HepG2 (cell line): Measurements from ENCODE around the gene SLC38A4. TPM values are rescaled to one million over a fixed set of nuclear protein-coding genes. Genes with fewer than 3 reads are reported as not detected.

Source experiments
- CENPT ChIP-seq: sonication (generic); formaldehyde crosslinking; IDR thresholded peaks from 2 replicates; pipeline ENCODE4 v1.8.0; 2022; ENCODE audit warnings: low read depth, mild to moderate bottlenecking, moderate library complexity, missing genetic modification reagents
- CREB1 ChIP-seq, 2 experiments: fragments of 450-650 bp in 1 of 2; IDR thresholded peaks; 2 replicates each; pipeline ENCODE4 v1.6.1; 2016 to 2017; ENCODE audit warnings: control low read depth in 1 of 2, mild to moderate bottlenecking in 1 of 2, missing compliant biosample characterization in 1 of 2, missing genetic modification characterization in 1 of 2
- CSRNP2 ChIP-seq: sonication (generic); formaldehyde crosslinking; conservative IDR thresholded peaks from 2 replicates; pipeline ENCODE4 v1.8.0; 2022; ENCODE audit warnings: low read depth, missing genetic modification reagents
- PPARG ChIP-seq: conservative IDR thresholded peaks from 2 replicates; pipeline ENCODE4 v1.6.1; 2016; ENCODE audit warnings: missing biosample characterization, missing genetic modification reagents
- SALL1 ChIP-seq: sonication (generic); formaldehyde crosslinking; IDR thresholded peaks from 2 replicates; pipeline ENCODE4 v1.8.0; 2022; ENCODE audit warnings: mild to moderate bottlenecking, missing genetic modification reagents
- SMYD3 ChIP-seq: sonication (generic); formaldehyde crosslinking; IDR thresholded peaks from 2 replicates; pipeline ENCODE4 v1.8.1; 2023; ENCODE audit warnings: mild to moderate bottlenecking, missing genetic modification reagents
- ZNF546 ChIP-seq: sonication (generic); formaldehyde crosslinking; conservative IDR thresholded peaks from 2 replicates; pipeline ENCODE4 v1.8.1; 2023; ENCODE audit warnings: mild to moderate bottlenecking, missing genetic modification reagents
- ZNF703 ChIP-seq: sonication (generic); formaldehyde crosslinking; IDR thresholded peaks from 2 replicates; pipeline ENCODE4 v1.5.1; 2020; ENCODE audit warnings: missing genetic modification reagents, mild to moderate bottlenecking, moderate library complexity, borderline replicate concordance
- ZNF776 ChIP-seq: sonication (generic); formaldehyde crosslinking; IDR thresholded peaks from 2 replicates; pipeline ENCODE4 v1.4.0; 2020; ENCODE audit warnings: mild to moderate bottlenecking, missing genetic modification reagents
- polyA plus RNA-seq, 8 experiments: library from polyadenylated mRNA; depleted of rRNA in 3 of 8; stranded (reverse) in 7 of 8; unstranded in 1 of 8; fragments of >200 nt; fragmentation: Illumina TruSeq in 4 of 8; extraction: Trizol in 4 of 8; gene quantifications; 2 replicates each; pipeline versions ENCODE4 v1.2.1 to v1.2.3, GENCODE V29; 2011 to 2016; ENCODE audit warnings: low read depth in 4 of 8, missing spikeins in 1 of 8, mixed read lengths in 1 of 8; ENCODE audit not compliant: insufficient read depth in 1 of 8
- total RNA-seq, 5 experiments: library from RNA; depleted of rRNA; stranded (reverse); fragments of >200 nt; fragmentation: Illumina TruSeq; extraction: Trizol; gene quantifications; 2 replicates each; pipeline ENCODE4 v1.2.3, GENCODE V29; 2016; ENCODE audit warnings: low read depth in 1 of 5
- TF ChIP-seq, protein P1 (sequence below): sonication (generic); formaldehyde crosslinking; IDR thresholded peaks from 2 replicates; pipeline ENCODE4 v1.5.1; 2020; ENCODE audit warnings: mild to moderate bottlenecking, missing genetic modification reagents, moderate library complexity
- TF ChIP-seq, protein P2 (sequence below): sonication (generic); formaldehyde crosslinking; IDR thresholded peaks from 2 replicates; pipeline ENCODE4 v1.4.0; 2020; ENCODE audit warnings: low read depth, missing genetic modification reagents
- TF ChIP-seq, protein P3 (sequence below): IDR thresholded peaks from 2 replicates; pipeline ENCODE4 v1.6.1; 2016; ENCODE audit warnings: low read depth, control low read depth
- TF ChIP-seq, protein P4 (sequence below): sonication (generic); formaldehyde crosslinking; IDR thresholded peaks from 2 replicates; pipeline ENCODE4 v1.4.0; 2020; ENCODE audit warnings: missing genetic modification reagents
- TF ChIP-seq, protein P5 (sequence below): sonication (generic); formaldehyde crosslinking; IDR thresholded peaks from 2 replicates; pipeline ENCODE4 v1.5.1; 2020; ENCODE audit warnings: missing genetic modification reagents, mild to moderate bottlenecking, borderline replicate concordance

SLC38A4 gene
- total and polyA plus RNA-seq, 2 of the 13 experiments (the other 11 are each of a cell fraction or from before 2014, with no cell fraction given) = 3.5 to 5.2 TPM

GRCh38 chr12:46798056-46798455, 27.7 kb downstream of the SLC38A4 start (continued):
- no peak for TF ChIP-seq SMYD3
- TF ChIP-seq ZNF703 (CRISPR knock-in tag) = no peak
- TF ChIP-seq ZNF546 (CRISPR knock-in tag) = no peak
- TF ChIP-seq, protein P1, sequence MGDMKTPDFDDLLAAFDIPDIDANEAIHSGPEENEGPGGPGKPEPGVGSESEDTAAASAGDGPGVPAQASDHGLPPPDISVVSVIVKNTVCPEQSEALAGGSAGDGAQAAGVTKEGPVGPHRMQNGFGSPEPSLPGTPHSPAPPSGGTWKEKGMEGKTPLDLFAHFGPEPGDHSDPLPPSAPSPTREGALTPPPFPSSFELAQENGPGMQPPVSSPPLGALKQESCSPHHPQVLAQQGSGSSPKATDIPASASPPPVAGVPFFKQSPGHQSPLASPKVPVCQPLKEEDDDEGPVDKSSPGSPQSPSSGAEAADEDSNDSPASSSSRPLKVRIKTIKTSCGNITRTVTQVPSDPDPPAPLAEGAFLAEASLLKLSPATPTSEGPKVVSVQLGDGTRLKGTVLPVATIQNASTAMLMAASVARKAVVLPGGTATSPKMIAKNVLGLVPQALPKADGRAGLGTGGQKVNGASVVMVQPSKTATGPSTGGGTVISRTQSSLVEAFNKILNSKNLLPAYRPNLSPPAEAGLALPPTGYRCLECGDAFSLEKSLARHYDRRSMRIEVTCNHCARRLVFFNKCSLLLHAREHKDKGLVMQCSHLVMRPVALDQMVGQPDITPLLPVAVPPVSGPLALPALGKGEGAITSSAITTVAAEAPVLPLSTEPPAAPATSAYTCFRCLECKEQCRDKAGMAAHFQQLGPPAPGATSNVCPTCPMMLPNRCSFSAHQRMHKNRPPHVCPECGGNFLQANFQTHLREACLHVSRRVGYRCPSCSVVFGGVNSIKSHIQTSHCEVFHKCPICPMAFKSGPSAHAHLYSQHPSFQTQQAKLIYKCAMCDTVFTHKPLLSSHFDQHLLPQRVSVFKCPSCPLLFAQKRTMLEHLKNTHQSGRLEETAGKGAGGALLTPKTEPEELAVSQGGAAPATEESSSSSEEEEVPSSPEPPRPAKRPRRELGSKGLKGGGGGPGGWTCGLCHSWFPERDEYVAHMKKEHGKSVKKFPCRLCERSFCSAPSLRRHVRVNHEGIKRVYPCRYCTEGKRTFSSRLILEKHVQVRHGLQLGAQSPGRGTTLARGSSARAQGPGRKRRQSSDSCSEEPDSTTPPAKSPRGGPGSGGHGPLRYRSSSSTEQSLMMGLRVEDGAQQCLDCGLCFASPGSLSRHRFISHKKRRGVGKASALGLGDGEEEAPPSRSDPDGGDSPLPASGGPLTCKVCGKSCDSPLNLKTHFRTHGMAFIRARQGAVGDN (CRISPR knock-in tag) = no peak
- TF ChIP-seq CSRNP2 (CRISPR knock-in tag) = no peak
- no peak for TF ChIP-seq ZNF776 (CRISPR knock-in tag)
- TF ChIP-seq, protein P2, sequence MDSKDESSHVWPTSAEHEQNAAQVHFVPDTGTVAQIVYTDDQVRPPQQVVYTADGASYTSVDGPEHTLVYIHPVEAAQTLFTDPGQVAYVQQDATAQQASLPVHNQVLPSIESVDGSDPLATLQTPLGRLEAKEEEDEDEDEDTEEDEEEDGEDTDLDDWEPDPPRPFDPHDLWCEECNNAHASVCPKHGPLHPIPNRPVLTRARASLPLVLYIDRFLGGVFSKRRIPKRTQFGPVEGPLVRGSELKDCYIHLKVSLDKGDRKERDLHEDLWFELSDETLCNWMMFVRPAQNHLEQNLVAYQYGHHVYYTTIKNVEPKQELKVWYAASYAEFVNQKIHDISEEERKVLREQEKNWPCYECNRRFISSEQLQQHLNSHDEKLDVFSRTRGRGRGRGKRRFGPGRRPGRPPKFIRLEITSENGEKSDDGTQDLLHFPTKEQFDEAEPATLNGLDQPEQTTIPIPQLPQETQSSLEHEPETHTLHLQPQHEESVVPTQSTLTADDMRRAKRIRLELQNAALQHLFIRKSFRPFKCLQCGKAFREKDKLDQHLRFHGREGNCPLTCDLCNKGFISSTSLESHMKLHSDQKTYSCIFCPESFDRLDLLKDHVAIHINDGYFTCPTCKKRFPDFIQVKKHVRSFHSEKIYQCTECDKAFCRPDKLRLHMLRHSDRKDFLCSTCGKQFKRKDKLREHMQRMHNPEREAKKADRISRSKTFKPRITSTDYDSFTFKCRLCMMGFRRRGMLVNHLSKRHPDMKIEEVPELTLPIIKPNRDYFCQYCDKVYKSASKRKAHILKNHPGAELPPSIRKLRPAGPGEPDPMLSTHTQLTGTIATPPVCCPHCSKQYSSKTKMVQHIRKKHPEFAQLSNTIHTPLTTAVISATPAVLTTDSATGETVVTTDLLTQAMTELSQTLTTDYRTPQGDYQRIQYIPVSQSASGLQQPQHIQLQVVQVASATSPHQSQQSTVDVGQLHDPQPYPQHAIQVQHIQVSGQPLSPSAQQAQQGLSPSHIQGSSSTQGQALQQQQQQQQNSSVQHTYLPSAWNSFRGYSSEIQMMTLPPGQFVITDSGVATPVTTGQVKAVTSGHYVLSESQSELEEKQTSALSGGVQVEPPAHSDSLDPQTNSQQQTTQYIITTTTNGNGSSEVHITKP = no peak
- TF ChIP-seq PPARG (CRISPR knock-in tag) = peak; percentile 64; the same call in 1 of the 2 replicates
- TF ChIP-seq SALL1 (CRISPR knock-in tag) = peak; percentile 76; the same call in 1 of the 2 replicates
- TF ChIP-seq CENPT = no peak
- no peak for TF ChIP-seq CREB1 (IDR thresholded peaks at IDR 0.05)
- peak; percentile 42; the same call in 1 of the 2 replicates for TF ChIP-seq CREB1 (CRISPR knock-in tag; IDR thresholded peaks at IDR 0.05)
- TF ChIP-seq, protein P3, sequence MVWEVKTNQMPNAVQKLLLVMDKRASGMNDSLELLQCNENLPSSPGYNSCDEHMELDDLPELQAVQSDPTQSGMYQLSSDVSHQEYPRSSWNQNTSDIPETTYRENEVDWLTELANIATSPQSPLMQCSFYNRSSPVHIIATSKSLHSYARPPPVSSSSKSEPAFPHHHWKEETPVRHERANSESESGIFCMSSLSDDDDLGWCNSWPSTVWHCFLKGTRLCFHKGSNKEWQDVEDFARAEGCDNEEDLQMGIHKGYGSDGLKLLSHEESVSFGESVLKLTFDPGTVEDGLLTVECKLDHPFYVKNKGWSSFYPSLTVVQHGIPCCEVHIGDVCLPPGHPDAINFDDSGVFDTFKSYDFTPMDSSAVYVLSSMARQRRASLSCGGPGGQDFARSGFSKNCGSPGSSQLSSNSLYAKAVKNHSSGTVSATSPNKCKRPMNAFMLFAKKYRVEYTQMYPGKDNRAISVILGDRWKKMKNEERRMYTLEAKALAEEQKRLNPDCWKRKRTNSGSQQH = no peak
- TF ChIP-seq, protein P4, sequence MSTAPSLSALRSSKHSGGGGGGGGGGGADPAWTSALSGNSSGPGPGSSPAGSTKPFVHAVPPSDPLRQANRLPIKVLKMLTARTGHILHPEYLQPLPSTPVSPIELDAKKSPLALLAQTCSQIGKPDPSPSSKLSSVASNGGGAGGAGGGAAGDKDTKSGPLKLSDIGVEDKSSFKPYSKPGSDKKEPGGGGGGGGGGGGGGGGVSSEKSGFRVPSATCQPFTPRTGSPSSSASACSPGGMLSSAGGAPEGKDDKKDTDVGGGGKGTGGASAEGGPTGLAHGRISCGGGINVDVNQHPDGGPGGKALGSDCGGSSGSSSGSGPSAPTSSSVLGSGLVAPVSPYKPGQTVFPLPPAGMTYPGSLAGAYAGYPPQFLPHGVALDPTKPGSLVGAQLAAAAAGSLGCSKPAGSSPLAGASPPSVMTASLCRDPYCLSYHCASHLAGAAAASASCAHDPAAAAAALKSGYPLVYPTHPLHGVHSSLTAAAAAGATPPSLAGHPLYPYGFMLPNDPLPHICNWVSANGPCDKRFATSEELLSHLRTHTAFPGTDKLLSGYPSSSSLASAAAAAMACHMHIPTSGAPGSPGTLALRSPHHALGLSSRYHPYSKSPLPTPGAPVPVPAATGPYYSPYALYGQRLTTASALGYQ (CRISPR knock-in tag) = no peak
- TF ChIP-seq, protein P5, sequence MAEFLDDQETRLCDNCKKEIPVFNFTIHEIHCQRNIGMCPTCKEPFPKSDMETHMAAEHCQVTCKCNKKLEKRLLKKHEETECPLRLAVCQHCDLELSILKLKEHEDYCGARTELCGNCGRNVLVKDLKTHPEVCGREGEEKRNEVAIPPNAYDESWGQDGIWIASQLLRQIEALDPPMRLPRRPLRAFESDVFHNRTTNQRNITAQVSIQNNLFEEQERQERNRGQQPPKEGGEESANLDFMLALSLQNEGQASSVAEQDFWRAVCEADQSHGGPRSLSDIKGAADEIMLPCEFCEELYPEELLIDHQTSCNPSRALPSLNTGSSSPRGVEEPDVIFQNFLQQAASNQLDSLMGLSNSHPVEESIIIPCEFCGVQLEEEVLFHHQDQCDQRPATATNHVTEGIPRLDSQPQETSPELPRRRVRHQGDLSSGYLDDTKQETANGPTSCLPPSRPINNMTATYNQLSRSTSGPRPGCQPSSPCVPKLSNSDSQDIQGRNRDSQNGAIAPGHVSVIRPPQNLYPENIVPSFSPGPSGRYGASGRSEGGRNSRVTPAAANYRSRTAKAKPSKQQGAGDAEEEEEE (CRISPR knock-in tag) = no peak
